Left forelimb (tissue), 1 donor: Measurements from ENCODE around the gene CFAP119.

Experiments
- DNase-seq: peaks from one replicate; pipeline ENCODE4 v3.0.0-alpha.2; 2018; ENCODE audit warnings: low spot score

Gene CFAP119

GRCh38 chr16:30762991-30763725 lies 1.3 kb upstream of the CFAP119 start:
- DNase-seq, result no peak

- DNase-seq, result no peak
Observed at GRCh38 chr16:30761427-30761927, 385 bp downstream of the CFAP119 start.

- DNase-seq, result no peak
Observed at GRCh38 chr16:30760577-30761426, 1.1 kb downstream of the CFAP119 start.

GRCh38 chr16:30760001-30760559 lies 1.8 kb downstream of the CFAP119 start:
- DNase-seq, result no peak

- no peak for DNase-seq
Observed at GRCh38 chr16:30758988-30759491, 2.8 kb downstream of the CFAP119 start.

- DNase-seq, result no peak
Observed at GRCh38 chr16:30757316-30757715, 4.5 kb downstream of the CFAP119 start.

- DNase-seq, result no peak
Observed at GRCh38 chr16:30756781-30757100, 5.1 kb downstream of the CFAP119 start.

- no peak for DNase-seq
Observed at GRCh38 chr16:30755955-30756780, 5.7 kb downstream of the CFAP119 start.

GRCh38 chr16:30753596-30753995 lies 8.3 kb downstream of the CFAP119 start:
- no peak for DNase-seq

GRCh38 chr16:30750876-30751465 lies 10.9 kb downstream of the CFAP119 start:
- no peak for DNase-seq

GRCh38 chr16:30750201-30750600 lies 11.7 kb downstream of the CFAP119 start:
- no peak for DNase-seq

GRCh38 chr16:30748634-30749445 lies 13.0 kb downstream of the CFAP119 start:
- no peak for DNase-seq

- DNase-seq, result peak; percentile 97
Observed at GRCh38 chr16:30747799-30748633, 13.8 kb downstream of the CFAP119 start, which contains the start of gene PHKG2. Gene PHKG2 (plus strand): TSS chr16:30748425. CDS start chr16:30748821, 396 bp downstream.

- no peak for DNase-seq
Observed at GRCh38 chr16:30747331-30747730, 14.5 kb downstream of the CFAP119 start.

GRCh38 chr16:30746638-30747175 lies 15.2 kb downstream of the CFAP119 start:
- DNase-seq, result no peak

- DNase-seq, result no peak
Observed at GRCh38 chr16:30745082-30745481, 16.8 kb downstream of the CFAP119 start.

- no peak for DNase-seq
Observed at GRCh38 chr16:30744183-30744582, 17.7 kb downstream of the CFAP119 start.

GRCh38 chr16:30743716-30744115 lies 18.1 kb downstream of the CFAP119 start:
- DNase-seq, result no peak

GRCh38 chr16:30741461-30741914 lies 20.4 kb downstream of the CFAP119 start:
- DNase-seq, result no peak
